H4 (cell line): Measurements from ENCODE around the gene NEMF. TPM values are rescaled to one million over a fixed set of nuclear protein-coding genes. Genes with fewer than 3 reads are reported as not detected.
"Not testable (repeated sequence)": the region's sequence is repeated elsewhere in the genome, so short reads cannot be mapped to it uniquely, and the experiment has no call there.

ENCODE experiments used
- DNase-seq: peaks from one replicate; pipeline ENCODE4 v3.0.0-alpha.2; 2015; ENCODE audit warnings: low spot score
- total RNA-seq: library from RNA; depleted of rRNA; stranded (reverse); fragments of >200 nt; shearing (Covaris generic); gene quantifications from 2 replicates; pipeline ENCODE4 v1.2.3, GENCODE V29; 2014

The NEMF gene
- total RNA-seq, 1 experiment from 2014 or later = 30.3 TPM

- DNase-seq = no peak
These were observed 27.9 kb upstream of the NEMF start for GRCh38 chr14:49880267-49881064.

GRCh38 chr14:49879646-49880204 is 27.1 kb upstream of the NEMF start:
- peak; percentile 74 for DNase-seq

- DNase-seq = no peak
These were observed 24.1 kb upstream of the NEMF start for GRCh38 chr14:49876563-49877127.

- no peak for DNase-seq
These were observed 23.1 kb upstream of the NEMF start for GRCh38 chr14:49875640-49876198.

- DNase-seq = not testable (repeated sequence)
These were observed 21.0 kb upstream of the NEMF start for GRCh38 chr14:49873548-49873947.

- no peak for DNase-seq
These were observed 18.3 kb upstream of the NEMF start for GRCh38 chr14:49870908-49871307.

GRCh38 chr14:49868720-49869114 is 16.1 kb upstream of the NEMF start:
- DNase-seq = no peak

- peak; percentile 86 for DNase-seq
These were observed 15.5 kb upstream of the NEMF start for GRCh38 chr14:49867831-49868719.

- peak; percentile 59 for DNase-seq
These were observed 12.9 kb upstream of the NEMF start for GRCh38 chr14:49865431-49865859.

GRCh38 chr14:49863487-49864281 is 11.1 kb upstream of the NEMF start:
- no peak for DNase-seq

GRCh38 chr14:49862089-49862673 is 9.6 kb upstream of the NEMF start:
- peak; percentile 79 for DNase-seq

- DNase-seq = peak; percentile 62
These were observed 9.1 kb upstream of the NEMF start for GRCh38 chr14:49861699-49862088.

GRCh38 chr14:49860988-49861698 is 8.6 kb upstream of the NEMF start:
- DNase-seq = no peak

- no peak for DNase-seq
These were observed 5.8 kb upstream of the NEMF start for GRCh38 chr14:49858383-49858782.

- DNase-seq = no peak
These were observed 4.9 kb upstream of the NEMF start for GRCh38 chr14:49857427-49858003.

- peak; percentile 69 for DNase-seq
These were observed 1.2 kb upstream of the NEMF start for GRCh38 chr14:49853572-49854375.

GRCh38 chr14:49853158-49853477 is 530 bp upstream of the NEMF start:
- no peak for DNase-seq

GRCh38 chr14:49851813-49852212 is 775 bp downstream of the NEMF start:
- no peak for DNase-seq
